K562 (cell line): ENCODE data around the gene STPG2. TPM values are rescaled to one million over a fixed set of nuclear protein-coding genes. Genes with fewer than 3 reads are reported as not detected.

ENCODE experiments used
- ATAC-seq: fragments of 200-7000 bp; cut with Tn5 transposase; 3 replicates; pipeline ENCODE4 v1.9.1; 2020; ENCODE audit warnings: moderate library complexity
- BruUV-seq: library from RNA; stranded (reverse); fragments of 400-500 nt; replicated peaks from 2 replicates; lab custom pipeline; 2021; lab: Mats Ljungman, UMichigan
- CTCF ChIA-PET: fragments of 300-600 bp; formaldehyde crosslinking; extraction: SDS; loops from one replicate; lab custom pipeline; 2021; ENCODE audit warnings: low intra/inter-chr PET ratio; lab: Yijun Ruan, JAX
- POLR2A ChIA-PET: fragments of 300-600, 350-650 bp; sonication (Branson Sonifier 250); formaldehyde crosslinking; extraction: SDS; loops from one replicate; lab custom pipeline; 2021; ENCODE audit warnings: antibody characterized with exemption, inconsistent platforms; lab: Yijun Ruan, JAX
- DNase-seq, 4 experiments: peaks; one replicate each; pipeline versions ENCODE4 v3.0.0 to v3.0.0-alpha.2; 2011 to 2018; ENCODE audit warnings: low spot score in 3 of 4, mixed read lengths in 3 of 4; ENCODE audit errors: extremely low read depth in 1 of 4
- FAIRE-seq: peaks from 2 replicates; lab custom pipeline; 2011; peaks lifted over from hg19 to GRCh38; lab: Jason Lieb, UNC
- H2AFZ ChIP-seq: 2 replicates; pipeline ENCODE4 v1.6.0; 2011; ENCODE audit warnings: low read depth, low read length, control low read depth, inconsistent platforms
- H3K27ac ChIP-seq: fragments of 200-600 bp; 3 replicates; pipeline ENCODE4 v1.8.0; 2011; ENCODE audit warnings: low read depth, mild to moderate bottlenecking, control low read depth, inconsistent platforms, low read length, moderate library complexity, mixed read lengths; ENCODE audit errors: extremely low read depth
- H3K27me3 ChIP-seq, 2 experiments: fragments of 300-600 bp in 1 of 2; 2 replicates in 1 of 2; 3 replicates in 1 of 2; pipeline versions ENCODE4 v1.6.0 to v1.8.0; 2011; ENCODE audit warnings: inconsistent platforms in 2 of 2, low read length in 2 of 2, mild to moderate bottlenecking in 1 of 2, mixed read lengths in 1 of 2, moderate library complexity in 1 of 2; ENCODE audit not compliant: control insufficient read depth in 2 of 2, insufficient read depth in 2 of 2
- H3K36me3 ChIP-seq: fragments of 300-600 bp; 3 replicates; pipeline ENCODE4 v1.8.0; 2011; ENCODE audit warnings: mild to moderate bottlenecking, low read length, inconsistent platforms; ENCODE audit not compliant: control insufficient read depth, insufficient read depth
- H3K4me1 ChIP-seq, 2 experiments: fragments of 200-600 bp in 1 of 2; replicated peaks in 1 of 2; 2 replicates in 1 of 2; 3 replicates in 1 of 2; pipeline versions ENCODE4 v1.5.1 to v1.8.0; 2011; ENCODE audit warnings: inconsistent platforms in 2 of 2, low read length in 2 of 2, mild to moderate bottlenecking in 1 of 2, mixed read lengths in 1 of 2, moderate library complexity in 1 of 2; ENCODE audit not compliant: control insufficient read depth in 2 of 2, insufficient read depth in 2 of 2
- H3K4me2 ChIP-seq: 2 replicates; pipeline ENCODE4 v1.6.1; 2011; ENCODE audit warnings: low read length, control low read depth, inconsistent platforms, mixed read lengths; ENCODE audit not compliant: insufficient read depth
- H3K4me3 ChIP-seq: fragments of 200-600 bp; sonication (generic), shearing (Covaris generic); 2 replicates; pipeline ENCODE4 v1.5.1; 2016; ENCODE audit warnings: control low read depth, inconsistent platforms
- H3K79me2 ChIP-seq: fragments of 200-600 bp; 3 replicates; pipeline ENCODE4 v1.8.0; 2011; ENCODE audit warnings: low read length, inconsistent platforms; ENCODE audit not compliant: control insufficient read depth, insufficient read depth
- H3K9ac ChIP-seq, 2 experiments: 2 replicates each; pipeline versions ENCODE4 v1.6.0 to v1.6.1; 2011; ENCODE audit warnings: low read depth in 2 of 2, low read length in 2 of 2, control low read depth in 1 of 2, inconsistent platforms in 1 of 2, mild to moderate bottlenecking in 1 of 2, mixed read lengths in 1 of 2; ENCODE audit not compliant: insufficient read depth in 1 of 2
- H3K9me1 ChIP-seq: one replicate; pipeline ENCODE4 v1.6.0; 2011; ENCODE audit warnings: inconsistent platforms, mild to moderate bottlenecking, low read length, moderate library complexity; ENCODE audit not compliant: control insufficient read depth, insufficient read depth
- H3K9me3 ChIP-seq: replicated peaks from 2 replicates; pipeline ENCODE4 v1.5.1; 2011; ENCODE audit warnings: low read depth, low read length, inconsistent platforms; ENCODE audit not compliant: control insufficient read depth, insufficient read depth
- H4K20me1 ChIP-seq: replicated peaks from 2 replicates; pipeline ENCODE4 v1.6.1; 2011; ENCODE audit warnings: low read length, inconsistent platforms, mixed read lengths; ENCODE audit not compliant: control insufficient read depth, insufficient read depth
- DLX4 ChIP-seq: fragments of 250-450 bp; sonication (Bioruptor Pico); IDR thresholded peaks from 2 replicates; pipeline ENCODE4 v1.6.1; 2021; ENCODE audit warnings: mild to moderate bottlenecking
- EWSR1 ChIP-seq: fragments of 450-650 bp; IDR thresholded peaks from 2 replicates; pipeline ENCODE4 v1.6.1; 2018; ENCODE audit warnings: borderline replicate concordance, mild to moderate bottlenecking, low read depth, moderate library complexity; ENCODE audit not compliant: partially characterized antibody
- FOXM1 ChIP-seq, 2 experiments: fragments of 450-650 bp in 1 of 2; sonication (generic) in 1 of 2; formaldehyde crosslinking in 1 of 2; IDR thresholded peaks; 2 replicates each; pipeline versions ENCODE4 v1.6.1 to v1.9.0; 2017 to 2022; ENCODE audit warnings: low read depth in 2 of 2, mild to moderate bottlenecking in 2 of 2, missing genetic modification reagents in 1 of 2, moderate library complexity in 1 of 2
- GATAD2A ChIP-seq: fragments of 450-650 bp; IDR thresholded peaks from 2 replicates; pipeline ENCODE4 v1.6.1; 2017
- HEY1 ChIP-seq: fragments of 250-450 bp; sonication (Bioruptor Pico); IDR thresholded peaks from 2 replicates; pipeline ENCODE4 v1.5.0; 2020; ENCODE audit warnings: mild to moderate bottlenecking, moderate library complexity, borderline replicate concordance
- HNRNPK ChIP-seq: fragments of 200-400 bp; formaldehyde crosslinking; IDR thresholded peaks from one replicate; pipeline ENCODE4 v1.6.1; 2018; ENCODE audit warnings: mild to moderate bottlenecking, low read depth, low read length; ENCODE audit not compliant: poor library complexity, severe bottlenecking
- JUN ChIP-seq, 2 experiments: sonication (generic) in 1 of 2; formaldehyde crosslinking in 1 of 2; IDR thresholded peaks; 2 replicates each; pipeline versions ENCODE4 v1.6.1 to v1.8.0; 2012 to 2022; ENCODE audit warnings: borderline replicate concordance in 2 of 2, mild to moderate bottlenecking in 2 of 2, improper control_type of control experiment in 1 of 2, low read depth in 1 of 2, low read length in 1 of 2, missing genetic modification reagents in 1 of 2
- RBBP5 ChIP-seq: fragments of 200-600 bp; sonication (generic); IDR thresholded peaks from 2 replicates; pipeline ENCODE4 v1.6.1; 2012; ENCODE audit warnings: borderline replicate concordance, mild to moderate bottlenecking, low read length, control low read depth, inconsistent platforms; ENCODE audit not compliant: insufficient read depth, poor library complexity, severe bottlenecking
- RFX5 ChIP-seq: IDR thresholded peaks from 2 replicates; pipeline ENCODE4 v1.6.1; 2011; ENCODE audit warnings: low read depth, mild to moderate bottlenecking, improper control_type of control experiment, low read length
- SP2 ChIP-seq: IDR thresholded peaks from 2 replicates; pipeline ENCODE4 v1.6.1; 2011; ENCODE audit warnings: mild to moderate bottlenecking, low read depth, low read length, moderate library complexity; ENCODE audit not compliant: poor library complexity, severe bottlenecking; ENCODE audit errors: extremely low read depth
- THRB ChIP-seq: fragments of 450-650 bp; formaldehyde crosslinking; conservative IDR thresholded peaks from 2 replicates; pipeline ENCODE4 v1.4.0; 2022; ENCODE audit warnings: mild to moderate bottlenecking, missing genetic modification characterization
- ZBTB11 ChIP-seq, 3 experiments: fragments of 200-800 bp in 1 of 3; fragments of 250-450 bp in 1 of 3; fragments of 450-650 bp in 1 of 3; sonication (Bioruptor Pico) in 1 of 3; sonication (Bioruptor generic) in 1 of 3; formaldehyde crosslinking in 1 of 3; IDR thresholded peaks; 2 replicates each; pipeline versions ENCODE4 v1.6.1 to v1.8.0; 2016 to 2022; ENCODE audit warnings: mild to moderate bottlenecking in 2 of 3, missing genetic modification characterization in 2 of 3, missing compliant biosample characterization in 1 of 3, moderate library complexity in 1 of 3
- ZNF717 ChIP-seq: fragments of 250-450 bp; sonication (Bioruptor Pico); IDR thresholded peaks from 2 replicates; pipeline ENCODE4 v1.5.0; 2021
- ZNF780A ChIP-seq: fragments of 250-450 bp; sonication (Bioruptor Pico); IDR thresholded peaks from 2 replicates; pipeline ENCODE4 v1.5.0; 2021; ENCODE audit warnings: mild to moderate bottlenecking
- WGBS: fragments of 100-300 bp; shearing (Covaris generic); methylation state at CpG from one replicate; pipeline ENCODE4 v1.1.6; 2016; ENCODE audit warnings: low coverage, mixed read lengths; ENCODE audit not compliant: insufficient coverage; ENCODE audit errors: missing lambda C conversion rate; 5-methylcytosine and 5-hydroxymethylcytosine counted together
- in situ Hi-C: fragments of 300-500 bp; cut with MboI; formaldehyde crosslinking; loops from 4 replicates; pipeline ENCODE4 v1.15.0; 2018; ENCODE audit warnings: inconsistent platforms, mixed read lengths
- intact Hi-C: fragments of 100-400 bp; cut with micrococcal nuclease; formaldehyde crosslinking; loops from 2 replicates; pipeline ENCODE4 v1.14.2; 2022
- polyA plus RNA-seq, 8 experiments: library from polyadenylated mRNA; depleted of rRNA in 4 of 8; stranded (reverse) in 5 of 8; unstranded in 3 of 8; fragments of >200 nt; fragmentation: Nextera tagmentation in 2 of 8; fragmentation: Illumina TruSeq in 1 of 8; extraction: Ambion mirVana in 2 of 8; extraction: Trizol in 1 of 8; gene quantifications; 2 replicates each; pipeline versions ENCODE4 v1.2.1 to v1.2.3, GENCODE V29; 2011 to 2014; ENCODE audit warnings: inconsistent platforms in 1 of 8, missing spikeins in 1 of 8
- total RNA-seq, 7 experiments: library from RNA; depleted of rRNA in 6 of 7; stranded (reverse); fragments of >200 nt in 6 of 7; fragmentation: Illumina TruSeq in 2 of 7; extraction: Trizol in 2 of 7; gene quantifications; 2 replicates each; pipeline versions ENCODE4 v1.2.1 to v1.2.3, GENCODE V29; 2011 to 2021; ENCODE audit warnings: low replicate concordance in 1 of 7
- TF ChIP-seq, protein P1 (sequence below): fragments of 450-650 bp; formaldehyde crosslinking; IDR thresholded peaks from 2 replicates; pipeline ENCODE4 v1.4.0; 2020; ENCODE audit warnings: mild to moderate bottlenecking

The STPG2 gene
- total and polyA plus RNA-seq, 9 of the 15 experiments (the other 6 are each of a cell fraction or from before 2014, with no cell fraction given) = not detected

DNA sequence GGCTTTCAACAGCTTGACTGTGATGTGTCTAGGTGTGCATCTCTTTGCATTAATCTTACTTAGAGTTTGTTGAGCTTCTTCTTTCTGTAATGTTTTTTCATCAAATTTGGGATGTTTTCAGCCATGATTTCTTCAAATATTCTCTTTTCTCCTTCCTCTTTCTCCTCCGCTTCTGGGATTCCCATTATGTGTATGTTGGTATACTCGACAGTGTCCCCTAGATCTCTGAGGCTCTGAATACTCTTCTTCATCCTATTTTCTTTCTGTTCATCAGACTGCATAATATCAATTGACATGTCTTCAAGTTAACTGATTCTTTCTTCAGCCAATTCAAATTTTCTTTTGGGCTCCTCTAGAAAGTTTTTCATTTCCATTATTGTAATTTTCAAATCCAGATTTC, 25.9 kb downstream of the STPG2 start:
- H2AFZ ChIP-seq = no peak overlapping the region
- no peak for ATAC-seq
- in situ Hi-C loops = no loop called here
- DNase-seq = no peak
- H3K9me1 ChIP-seq = no peaks in the 10 kb centered on the region
- no peaks in the 10 kb centered on the region for H3K27me3 ChIP-seq
- WGBS = 0% methylated on average over 2 of the region's 2 CpGs
- no peak for FAIRE-seq
- H3K4me3 ChIP-seq = no peak overlapping the region
- POLR2A ChIA-PET = no interaction called here
- H3K27ac ChIP-seq = no peak overlapping the region
- no peaks in the 10 kb centered on the region for H3K4me1 ChIP-seq
- H3K36me3 ChIP-seq = no peaks in the 10 kb centered on the region
- no peaks in the 10 kb centered on the region for H3K9me3 ChIP-seq
- H3K9ac ChIP-seq = no peak overlapping the region
- BruUV-seq = no TSS peak
- H3K79me2 ChIP-seq = no peaks in the 10 kb centered on the region
- intact Hi-C loops = no loop called here
- CTCF ChIA-PET = no interaction called here
- H4K20me1 ChIP-seq = no peaks in the 10 kb centered on the region
- H3K4me2 ChIP-seq = no peak overlapping the region
- TF ChIP-seq JUN (IDR thresholded peaks at IDR 0.05; ENCODE audit: borderline replicate concordance, low read depth, low read length) = no peak
- TF ChIP-seq JUN (CRISPR knock-in tag; IDR thresholded peaks at IDR 0.05; ENCODE audit: borderline replicate concordance) = no peak
- no peak for TF ChIP-seq RFX5
- TF ChIP-seq RBBP5 = no peak
- no peak for TF ChIP-seq HNRNPK
- TF ChIP-seq ZNF780A (CRISPR knock-in tag) = no peak
- no peak for TF ChIP-seq GATAD2A
- TF ChIP-seq DLX4 = no peak
- TF ChIP-seq HEY1 (CRISPR knock-in tag) = no peak
- no peak for TF ChIP-seq FOXM1 (IDR thresholded peaks at IDR 0.05; ENCODE audit: low read depth)
- no peak for TF ChIP-seq FOXM1 (CRISPR knock-in tag; IDR thresholded peaks at IDR 0.05; ENCODE audit: low read depth)
- TF ChIP-seq, protein P1, sequence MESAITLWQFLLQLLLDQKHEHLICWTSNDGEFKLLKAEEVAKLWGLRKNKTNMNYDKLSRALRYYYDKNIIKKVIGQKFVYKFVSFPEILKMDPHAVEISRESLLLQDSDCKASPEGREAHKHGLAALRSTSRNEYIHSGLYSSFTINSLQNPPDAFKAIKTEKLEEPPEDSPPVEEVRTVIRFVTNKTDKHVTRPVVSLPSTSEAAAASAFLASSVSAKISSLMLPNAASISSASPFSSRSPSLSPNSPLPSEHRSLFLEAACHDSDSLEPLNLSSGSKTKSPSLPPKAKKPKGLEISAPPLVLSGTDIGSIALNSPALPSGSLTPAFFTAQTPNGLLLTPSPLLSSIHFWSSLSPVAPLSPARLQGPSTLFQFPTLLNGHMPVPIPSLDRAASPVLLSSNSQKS (CRISPR knock-in tag) = no peak
- TF ChIP-seq THRB (CRISPR knock-in tag) = no peak
- TF ChIP-seq EWSR1 = no peak
- TF ChIP-seq ZNF717 = no peak
- no peak for TF ChIP-seq ZBTB11 (CRISPR knock-in tag; IDR thresholded peaks at IDR 0.05)
- no peak for TF ChIP-seq SP2
